HepG2 (cell line): ENCODE measurements around the gene YPEL3.
A peak's percentile ranks its signal among the peaks of the same experiment; 100 is the strongest.

Experiments used
- CHD2 ChIP-seq: IDR thresholded peaks from 2 replicates; pipeline ENCODE4 v1.6.1; 2011; ENCODE audit warnings: low read depth, low read length, improper control_type of control experiment
- CTCF ChIP-seq: sonication (generic); formaldehyde crosslinking; IDR thresholded peaks from 2 replicates; pipeline ENCODE4 v1.5.0; 2020; ENCODE audit warnings: mild to moderate bottlenecking, missing genetic modification reagents, moderate library complexity
- FLYWCH1 ChIP-seq: sonication (generic); formaldehyde crosslinking; IDR thresholded peaks from 2 replicates; pipeline ENCODE4 v1.8.1; 2023; ENCODE audit warnings: mild to moderate bottlenecking, missing genetic modification reagents
- MEF2D ChIP-seq: sonication (generic); formaldehyde crosslinking; IDR thresholded peaks from 2 replicates; pipeline ENCODE4 v1.5.1; 2020; ENCODE audit warnings: mild to moderate bottlenecking, missing genetic modification reagents
- NFIC ChIP-seq: IDR thresholded peaks from 2 replicates; pipeline ENCODE4 v1.6.1; 2012; ENCODE audit warnings: mild to moderate bottlenecking, low read length, inconsistent platforms
- NONO ChIP-seq, 2 experiments: fragments of 450-650 bp in 1 of 2; sonication (generic) in 1 of 2; formaldehyde crosslinking in 1 of 2; IDR thresholded peaks in 1 of 2; conservative IDR thresholded peaks in 1 of 2; 2 replicates each; pipeline versions ENCODE4 v1.6.1 to v1.8.0; 2017 to 2022; ENCODE audit warnings: mild to moderate bottlenecking in 1 of 2, missing genetic modification reagents in 1 of 2, moderate library complexity in 1 of 2
- PITX1 ChIP-seq: sonication (generic); formaldehyde crosslinking; IDR thresholded peaks from 2 replicates; pipeline ENCODE4 v1.5.1; 2020; ENCODE audit warnings: mild to moderate bottlenecking, missing genetic modification reagents
- POLR2AphosphoS5 ChIP-seq: IDR thresholded peaks from 2 replicates; pipeline ENCODE4 v1.6.1; 2012; ENCODE audit warnings: low read depth, low read length
- SAFB2 ChIP-seq: sonication (generic); formaldehyde crosslinking; IDR thresholded peaks from 2 replicates; pipeline ENCODE4 v1.5.1; 2020; ENCODE audit warnings: missing genetic modification reagents, low read depth, mild to moderate bottlenecking, borderline replicate concordance
- STAG1 ChIP-seq: sonication (generic); formaldehyde crosslinking; IDR thresholded peaks from 2 replicates; pipeline ENCODE4 v1.4.0; 2020; ENCODE audit warnings: missing genetic modification reagents
- ZNF3 ChIP-seq: IDR thresholded peaks from 2 replicates; pipeline ENCODE4 v1.7.0; 2017; ENCODE audit warnings: inconsistent platforms

GRCh38 chr16:30092373-30093010, 3.5 kb downstream of the YPEL3 start:
- TF ChIP-seq POLR2AphosphoS5 (peak; percentile 28; the same call in 1 of the 2 replicates), NONO (IDR thresholded peaks at IDR 0.05) (no peak), NONO (CRISPR knock-in tag; conservative IDR thresholded peaks at IDR 0.05) (peak; percentile 44; the same call in 1 of the 2 replicates), STAG1 (peak; percentile 66), NFIC (no peak), CTCF (CRISPR knock-in tag) (peak; percentile 94), MEF2D (CRISPR knock-in tag) (no peak), CHD2 (no peak), FLYWCH1 (CRISPR knock-in tag) (no peak), SAFB2 (no peak; the same call in 1 of the 2 replicates), PITX1 (peak; percentile 5; the same call in 1 of the 2 replicates), ZNF3 (CRISPR knock-in tag) (no peak)
